ENCODE measurements around the gene FGFBP3. TPM values are rescaled to one million over a fixed set of nuclear protein-coding genes. Genes with fewer than 3 reads are reported as not detected.

FGFBP3 gene
- total RNA-seq: 0.19 and 0.42 TPM in 2 replicates
- polyA plus RNA-seq (2012): 0.55 TPM

- peak; percentile 34 for DNase-seq (ENCODE audit: low read depth)
These were observed at the start of gene FGFBP3 for GRCh38 chr10:91909117-91909677. Gene FGFBP3, minus strand, starts transcription at chr10:91909486. Its CDS starts 517 bp downstream, at chr10:91908969.

- DNase-seq (ENCODE audit: low read depth): no peak
These were observed 47.8 kb upstream of the FGFBP3 start for GRCh38 chr10:91957091-91957490.

- no peak for DNase-seq (ENCODE audit: low read depth)
These were observed 45.8 kb upstream of the FGFBP3 start for GRCh38 chr10:91955114-91955513.

- no peak for DNase-seq (ENCODE audit: low read depth)
These were observed 44.4 kb upstream of the FGFBP3 start for GRCh38 chr10:91953600-91954160.

- DNase-seq (ENCODE audit: low read depth): peak; percentile 12
These were observed 35.8 kb upstream of the FGFBP3 start for GRCh38 chr10:91944880-91945630.

GRCh38 chr10:91941426-91941825, 32.1 kb upstream of the FGFBP3 start:
- no peak for DNase-seq (ENCODE audit: low read depth)

- no peak for DNase-seq (ENCODE audit: low read depth)
These were observed 30.4 kb upstream of the FGFBP3 start for GRCh38 chr10:91939653-91940052.

- DNase-seq (ENCODE audit: low read depth): no peak
These were observed 26.6 kb upstream of the FGFBP3 start for GRCh38 chr10:91935886-91936285.

GRCh38 chr10:91932737-91933136, 23.5 kb upstream of the FGFBP3 start:
- no peak for DNase-seq (ENCODE audit: low read depth)

GRCh38 chr10:91931526-91932190, 22.4 kb upstream of the FGFBP3 start:
- DNase-seq (ENCODE audit: low read depth): no peak

- DNase-seq (ENCODE audit: low read depth): no peak
These were observed 21.7 kb upstream of the FGFBP3 start for GRCh38 chr10:91930939-91931338.

- no peak for DNase-seq (ENCODE audit: low read depth)
These were observed 15.7 kb upstream of the FGFBP3 start for GRCh38 chr10:91925022-91925320.

- DNase-seq (ENCODE audit: low read depth): peak; percentile 7
These were observed 15.1 kb upstream of the FGFBP3 start for GRCh38 chr10:91924212-91925021.

GRCh38 chr10:91923371-91924211, 14.3 kb upstream of the FGFBP3 start, which contains the start of gene BTAF1:
Gene BTAF1, plus strand, starts transcription at chr10:91923770. Its CDS starts 307 bp downstream, at chr10:91924077.
- DNase-seq (ENCODE audit: low read depth): peak; percentile 93

GRCh38 chr10:91919651-91920050, 10.4 kb upstream of the FGFBP3 start:
- no peak for DNase-seq (ENCODE audit: low read depth)

- no peak for DNase-seq (ENCODE audit: low read depth)
These were observed 1.2 kb upstream of the FGFBP3 start for GRCh38 chr10:91910467-91910866.

GRCh38 chr10:91908337-91909116, 759 bp downstream of the FGFBP3 start:
- peak; percentile 84 for DNase-seq (ENCODE audit: low read depth)

GRCh38 chr10:91907914-91908336, 1.4 kb downstream of the FGFBP3 start:
- DNase-seq (ENCODE audit: low read depth): no peak

GRCh38 chr10:91907033-91907594, 2.2 kb downstream of the FGFBP3 start:
- no peak for DNase-seq (ENCODE audit: low read depth)
